PFSK-1 (cell line): Measurements from ENCODE around the gene ETS2.

Experiments used
- POLR2AphosphoS5 ChIP-seq: IDR thresholded peaks from 2 replicates; pipeline ENCODE4 v1.6.1; 2012; ENCODE audit warnings: low read depth, mild to moderate bottlenecking, control low read depth, low read length, moderate library complexity
- REST ChIP-seq, 2 experiments: IDR thresholded peaks; 2 replicates each; pipeline versions ENCODE4 v1.6.1 to v1.8.0; 2011 to 2012; ENCODE audit warnings: low read depth in 2 of 2, low read length in 2 of 2, control low read depth in 1 of 2, inconsistent platforms in 1 of 2, mild to moderate bottlenecking in 1 of 2, moderate library complexity in 1 of 2; ENCODE audit not compliant: insufficient read depth in 1 of 2
- SIN3A ChIP-seq: IDR thresholded peaks from 2 replicates; pipeline ENCODE4 v1.6.1; 2012; ENCODE audit warnings: mild to moderate bottlenecking, low read length, moderate library complexity, borderline replicate concordance; ENCODE audit not compliant: insufficient read depth
- TAF1 ChIP-seq: IDR thresholded peaks from 2 replicates; pipeline ENCODE4 v1.6.1; 2012; ENCODE audit warnings: low read length, control low read depth, borderline replicate concordance; ENCODE audit not compliant: insufficient read depth

- TF ChIP-seq REST (IDR thresholded peaks at IDR 0.05; ENCODE audit: insufficient read depth in 1 of 2, low read depth in 2 of 2, low read length in 2 of 2): no peak
- no peak for TF ChIP-seq POLR2AphosphoS5
- no peak for TF ChIP-seq TAF1
- no peak for TF ChIP-seq SIN3A
These were observed 17.1 kb downstream of the ETS2 start for GRCh38 chr21:38822778-38823238.
